Adrenal gland (tissue), 12 donors: ENCODE measurements around the gene CFAP221. TPM values are rescaled to one million over a fixed set of nuclear protein-coding genes. Genes with fewer than 3 reads are reported as not detected.
A peak's percentile ranks its signal among the peaks of the same experiment; 100 is the strongest.

Source experiments
- DNase-seq, 7 donors: peaks; one replicate each; pipeline ENCODE4 v3.0.0-alpha.2; 2019 to 2020
- H3K27ac ChIP-seq, 5 donors: fragments of 200-600 bp; sonication (generic) in 4 of 5; 1 replicate in 3 of 5; 2 replicates in 2 of 5; pipeline versions ENCODE4 v1.5.1 to v1.8.0; 2016 to 2020; ENCODE audit warnings: mild to moderate bottlenecking in 1 of 5
- H3K27me3 ChIP-seq: fragments of 200-600 bp; 2 replicates; pipeline ENCODE4 v1.8.0; 2021
- H3K36me3 ChIP-seq, 2 donors: fragments of 200-600 bp; replicated peaks in 1 of 2; 1 replicate in 1 of 2; 2 replicates in 1 of 2; pipeline versions ENCODE4 v1.5.1 to v1.8.0; 2018 to 2022
- H3K4me1 ChIP-seq, 2 donors: fragments of 200-600 bp; replicated peaks in 1 of 2; 1 replicate in 1 of 2; 2 replicates in 1 of 2; pipeline versions ENCODE4 v1.5.1 to v1.8.0; 2018 to 2021
- H3K4me3 ChIP-seq, 4 donors: fragments of 200-600 bp; sonication (generic) in 3 of 4; one replicate each; pipeline ENCODE4 v1.5.1; 2016 to 2018
- H3K9me3 ChIP-seq, 3 donors: fragments of 200-600 bp; sonication (generic) in 1 of 3; replicated peaks in 1 of 3; 1 replicate in 2 of 3; 2 replicates in 1 of 3; pipeline versions ENCODE4 v1.5.1 to v1.8.0; 2016 to 2021
- POLR2A ChIP-seq, 2 donors: fragments of 450-650 bp; IDR thresholded peaks; one replicate each; pipeline ENCODE4 v1.6.1; 2017; ENCODE audit warnings: antibody characterized with exemption in 2 of 2, mild to moderate bottlenecking in 2 of 2, moderate library complexity in 1 of 2
- WGBS, 4 donors: extraction: QIAGEN DNeasy Blood & Tissue Kit in 2 of 4; methylation state at CpG; one replicate each; pipeline versions ENCODE4 v1.1.5 to v1.1.7; 2013 to 2017; 5-methylcytosine and 5-hydroxymethylcytosine counted together
- intact Hi-C, 2 donors: fragments of 100-400 bp; cut with DNase I; formaldehyde crosslinking; loops; one replicate each; pipeline versions ENCODE4 v1.14.1 to v1.15.0; 2022 to 2023
- polyA plus RNA-seq, 3 donors: library from polyadenylated mRNA; stranded (reverse); fragments of 200-250 nt in 2 of 3; fragments of 350-450 nt in 1 of 3; fragmentation: Illumina TruSeq in 1 of 3; extraction: RNeasy Lipid Tissue Mini Kit (QIAGEN cat#74804) in 1 of 3; gene quantifications; one replicate each; pipeline ENCODE4 v1.2.3, GENCODE V29; 2013 to 2014
- total RNA-seq, 9 donors: library from RNA; depleted of rRNA in 4 of 9; stranded (reverse); fragments of >200 nt in 4 of 9; fragments of 120-200 nt in 1 of 9; fragmentation: NEBNext Ultra II Directional in 1 of 9; extraction: Animal tissue kit (Norgen Biotek cat#: 25700) in 1 of 9; gene quantifications; one replicate each; pipeline versions ENCODE4 v1.1.0 to v1.2.4, GENCODE V29; 2013 to 2023
- TF ChIP-seq, protein P1 (sequence below), 6 experiments: fragments of 450-650 bp in 4 of 6; fragments of 200-600 bp in 2 of 6; sonication (generic) in 1 of 6; IDR thresholded peaks; 1 replicate in 5 of 6; 2 replicates in 1 of 6; pipeline versions ENCODE4 v1.5.1 to v1.8.0; 2016 to 2021; ENCODE audit warnings: antibody characterized with exemption in 6 of 6, mild to moderate bottlenecking in 2 of 6, moderate library complexity in 1 of 6
- donor health status: healthy with polysubstance abuse.
- donor health status: Bipolar disorder and iron deficiency.
- donor health status: DM: yes; HTN: yes; CAD: no.
- donor health status: DM: no; HTN: no; CAD: no.
- donor health status: DM: no; HTN: no; CAD: no.
- donor health status: DM: yes; HTN: yes; CAD: no.

Gene CFAP221
- total and polyA plus RNA-seq, 12 donors: 1.1 to 14.0 (median 4.4) TPM

DNA sequence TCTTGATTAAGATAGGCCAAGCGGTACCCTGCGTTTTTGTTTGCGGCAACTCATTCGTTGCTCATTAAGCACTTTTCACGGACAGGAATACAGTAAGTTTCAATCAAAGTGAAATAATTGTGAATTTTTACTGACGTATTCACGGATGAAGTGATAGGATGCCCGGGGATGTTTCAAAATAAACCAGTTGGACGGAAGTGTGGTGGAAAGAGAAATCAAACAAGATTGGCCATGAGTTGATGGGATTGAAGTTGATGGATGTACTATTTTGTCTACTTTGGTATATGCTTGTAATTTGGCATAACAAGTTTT is 135.2 kb downstream of the CFAP221 start:
- Histone ChIP-seq H3K4me3 (peak overlapping the region in 3 of 4 donors; percentile 39 to 78 (median 76)), H3K27me3 (no peaks in the 10 kb centered on the region), H3K36me3 (peaks cover 0 to 10% of the 10 kb centered on the region in 2 donors), H3K9me3 (no peaks in the 10 kb centered on the region), H3K4me1 (peaks cover 13 to 25% of the 10 kb centered on the region in 2 donors), H3K27ac (no peak overlapping the region)
- 2 to 7% (median 3%) methylated on average over 9 of the region's 9 CpGs for WGBS, 4 donors
- TF ChIP-seq, protein P1, sequence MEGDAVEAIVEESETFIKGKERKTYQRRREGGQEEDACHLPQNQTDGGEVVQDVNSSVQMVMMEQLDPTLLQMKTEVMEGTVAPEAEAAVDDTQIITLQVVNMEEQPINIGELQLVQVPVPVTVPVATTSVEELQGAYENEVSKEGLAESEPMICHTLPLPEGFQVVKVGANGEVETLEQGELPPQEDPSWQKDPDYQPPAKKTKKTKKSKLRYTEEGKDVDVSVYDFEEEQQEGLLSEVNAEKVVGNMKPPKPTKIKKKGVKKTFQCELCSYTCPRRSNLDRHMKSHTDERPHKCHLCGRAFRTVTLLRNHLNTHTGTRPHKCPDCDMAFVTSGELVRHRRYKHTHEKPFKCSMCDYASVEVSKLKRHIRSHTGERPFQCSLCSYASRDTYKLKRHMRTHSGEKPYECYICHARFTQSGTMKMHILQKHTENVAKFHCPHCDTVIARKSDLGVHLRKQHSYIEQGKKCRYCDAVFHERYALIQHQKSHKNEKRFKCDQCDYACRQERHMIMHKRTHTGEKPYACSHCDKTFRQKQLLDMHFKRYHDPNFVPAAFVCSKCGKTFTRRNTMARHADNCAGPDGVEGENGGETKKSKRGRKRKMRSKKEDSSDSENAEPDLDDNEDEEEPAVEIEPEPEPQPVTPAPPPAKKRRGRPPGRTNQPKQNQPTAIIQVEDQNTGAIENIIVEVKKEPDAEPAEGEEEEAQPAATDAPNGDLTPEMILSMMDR (IDR thresholded peaks at IDR 0.05): no peak
- no peak for TF ChIP-seq POLR2A (IDR thresholded peaks at IDR 0.05)
- intact Hi-C loops: no loop called here
- DNase-seq: no peak

DNA sequence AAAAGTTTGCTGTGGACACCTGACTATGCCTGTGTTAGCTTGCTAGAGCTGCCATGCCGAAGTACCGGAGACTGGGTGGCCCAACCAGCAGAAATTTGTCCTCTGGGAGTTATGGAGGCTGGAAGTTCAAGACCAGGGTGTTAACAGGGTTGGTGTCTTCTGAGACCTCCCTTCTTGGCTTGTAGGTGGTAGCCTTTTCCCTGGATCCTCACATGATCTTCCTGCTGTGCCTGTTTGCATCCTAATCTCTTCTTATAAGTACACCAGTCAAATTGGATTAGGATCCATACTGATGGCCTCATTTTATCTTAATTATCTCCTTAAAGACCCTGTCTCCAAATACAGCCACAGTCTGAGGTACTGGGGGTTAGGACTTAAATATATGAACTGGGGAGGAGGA is 135.6 kb downstream of the CFAP221 start:
- Histone ChIP-seq H3K27me3 (no peaks in the 10 kb centered on the region), H3K9me3 (no peaks in the 10 kb centered on the region), H3K27ac (no peak overlapping the region), H3K4me3 (peak overlapping the region in 2 of 4 donors; percentile 39 to 76), H3K4me1 (peaks cover 16 to 28% of the 10 kb centered on the region in 2 donors), H3K36me3 (peaks cover 0 to 10% of the 10 kb centered on the region in 2 donors)
- DNase-seq: peak in 1 of 7 donors; percentile 39
- 51 to 71% (median 59%) methylated on average over 2 of the region's 2 CpGs for WGBS, 4 donors
- no peak for TF ChIP-seq POLR2A (IDR thresholded peaks at IDR 0.05)
- TF ChIP-seq, protein P1 (IDR thresholded peaks at IDR 0.05): no peak
- intact Hi-C loops: no loop called here

DNA sequence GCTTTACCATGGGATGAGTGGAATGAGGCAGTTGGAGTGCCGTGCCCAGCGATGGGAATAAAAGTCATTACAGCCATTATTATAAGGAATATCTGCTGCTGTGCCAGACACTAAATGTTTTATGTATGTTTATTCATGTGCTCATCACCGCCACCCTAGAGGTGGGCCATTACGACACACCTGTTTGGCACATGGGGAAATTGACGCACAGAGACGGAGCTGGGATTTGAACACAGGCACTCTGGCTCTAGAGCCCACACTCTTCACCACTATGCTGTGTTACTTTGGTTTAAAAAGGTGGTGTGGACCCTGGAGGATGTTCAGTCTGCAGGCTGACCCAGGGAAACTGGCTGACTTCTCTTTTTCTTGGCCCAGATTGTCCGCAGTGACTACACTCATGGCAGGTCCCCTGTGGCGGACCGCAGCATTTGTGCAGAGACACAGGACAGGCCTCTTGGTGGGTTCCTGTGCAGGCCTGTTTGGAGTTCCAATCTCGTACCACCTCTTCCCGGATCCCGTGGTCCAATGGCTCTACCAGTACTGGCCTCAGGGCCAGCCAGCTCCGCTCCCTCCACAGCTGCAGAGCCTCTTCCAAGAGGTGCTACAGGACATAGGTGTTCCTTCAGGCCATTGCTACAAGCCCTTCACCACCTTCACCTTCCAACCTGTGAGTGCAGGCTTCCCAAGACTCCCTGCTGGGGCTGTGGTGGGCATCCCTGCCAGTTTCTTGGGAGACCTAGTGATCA is 136.4 kb downstream of the CFAP221 start:
- Histone ChIP-seq H3K27me3 (no peaks in the 10 kb centered on the region), H3K4me3 (no peak overlapping the region), H3K36me3 (peaks cover 0 to 10% of the 10 kb centered on the region in 2 donors), H3K27ac (no peak overlapping the region), H3K4me1 (peaks cover 16 to 29% of the 10 kb centered on the region in 2 donors), H3K9me3 (no peaks in the 10 kb centered on the region)
- 93 to 99% (median 95%) methylated on average over 11 to 13 of the region's 13 CpGs for WGBS, 4 donors
- TF ChIP-seq POLR2A (IDR thresholded peaks at IDR 0.05): no peak
- TF ChIP-seq, protein P1 (IDR thresholded peaks at IDR 0.05): no peak
- DNase-seq: peak in 1 of 7 donors; percentile 44
- intact Hi-C loops: no loop called here

DNA sequence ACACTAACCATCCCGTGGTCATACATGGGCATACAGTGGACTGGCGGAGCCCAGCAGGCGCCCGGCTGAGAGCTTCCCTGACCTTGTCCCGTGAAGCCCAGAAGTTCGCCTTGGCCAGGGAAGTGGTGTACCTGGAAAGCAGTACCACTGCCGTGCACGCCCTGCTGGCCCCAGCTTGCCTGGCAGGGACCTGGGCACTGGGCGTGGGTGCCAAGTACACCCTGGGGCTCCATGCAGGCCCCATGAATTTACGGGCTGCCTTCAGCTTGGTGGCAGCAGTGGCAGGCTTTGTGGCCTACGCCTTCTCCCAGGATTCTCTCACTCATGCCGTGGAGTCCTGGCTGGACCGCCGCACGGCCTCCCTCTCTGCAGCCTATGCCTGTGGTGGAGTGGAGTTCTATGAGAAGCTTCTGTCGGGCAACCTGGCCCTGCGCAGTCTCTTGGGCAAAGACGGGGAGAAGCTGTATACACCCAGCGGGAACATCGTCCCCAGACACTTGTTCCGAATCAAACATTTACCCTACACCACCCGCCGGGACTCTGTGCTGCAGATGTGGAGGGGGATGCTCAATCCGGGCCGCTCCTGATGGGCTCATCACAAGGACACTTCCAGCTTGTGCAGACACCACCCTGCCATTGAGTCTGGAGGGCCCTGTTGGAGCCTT is 137.1 kb downstream of the CFAP221 start:
- no peak overlapping the region for H3K27ac ChIP-seq
- TF ChIP-seq, protein P1 (IDR thresholded peaks at IDR 0.05): no peak
- TF ChIP-seq POLR2A (IDR thresholded peaks at IDR 0.05): no peak
- H3K27me3 ChIP-seq: no peaks in the 10 kb centered on the region
- peaks cover 0 to 10% of the 10 kb centered on the region in 2 donors for H3K36me3 ChIP-seq
- intact Hi-C loops: no loop called here
- 93 to 98% (median 96%) methylated on average over 13 to 25 of the region's 25 CpGs for WGBS, 4 donors
- H3K4me3 ChIP-seq: no peak overlapping the region
- no peaks in the 10 kb centered on the region for H3K9me3 ChIP-seq
- H3K4me1 ChIP-seq: peaks cover 16 to 29% of the 10 kb centered on the region in 2 donors
- DNase-seq: peak in 1 of 7 donors; percentile 47
